ENCODE measurements around the gene BIRC6.

Gene BIRC6

GRCh38 chr2:32559136-32559535 lies 202.3 kb downstream of the BIRC6 start:
- no peak for TF ChIP-seq CTCF (IDR thresholded peaks at IDR 0.05; ENCODE audit: low read depth, low read length)
- DNase-seq, result no peak
- H3K27ac ChIP-seq, result no peak overlapping the region
- H3K4me3 ChIP-seq (ENCODE audit: low read depth, low read length), result no peak overlapping the region
- H3K36me3 ChIP-seq, result peaks cover 13% of the 10 kb centered on the region
- H3K27me3 ChIP-seq (ENCODE audit: insufficient read depth, low read depth, severe bottlenecking), result no peaks in the 10 kb centered on the region
- no peaks in the 10 kb centered on the region for H3K9me3 ChIP-seq (ENCODE audit: severe bottlenecking)

- no peak for DNase-seq
- H3K27ac ChIP-seq, result no peak overlapping the region
- H3K36me3 ChIP-seq, result peaks cover 17% of the 10 kb centered on the region
- peaks cover 2% of the 10 kb centered on the region for H3K9me3 ChIP-seq (ENCODE audit: severe bottlenecking)
- no peak overlapping the region for H3K4me3 ChIP-seq (ENCODE audit: low read depth, low read length)
- no peaks in the 10 kb centered on the region for H3K27me3 ChIP-seq (ENCODE audit: insufficient read depth, low read depth, severe bottlenecking)
- TF ChIP-seq CTCF (IDR thresholded peaks at IDR 0.05; ENCODE audit: low read depth, low read length), result no peak
Observed at GRCh38 chr2:32562906-32563305, 206.1 kb downstream of the BIRC6 start.

- Histone ChIP-seq H3K36me3 (peaks cover 12% of the 10 kb centered on the region; the same call in 1 of the 2 replicates), H3K27ac (no peak overlapping the region), H3K9me3 (ENCODE audit: severe bottlenecking) (peaks cover 2% of the 10 kb centered on the region), H3K4me3 (ENCODE audit: low read depth, low read length) (no peak overlapping the region), H3K27me3 (ENCODE audit: insufficient read depth, low read depth, severe bottlenecking) (no peaks in the 10 kb centered on the region)
- TF ChIP-seq CTCF (IDR thresholded peaks at IDR 0.05; ENCODE audit: low read depth, low read length), result no peak
- DNase-seq, result no peak
Observed at GRCh38 chr2:32564417-32565035, 207.7 kb downstream of the BIRC6 start.

- H3K4me3 ChIP-seq (ENCODE audit: low read depth, low read length), result no peak overlapping the region
- peaks cover 12% of the 10 kb centered on the region; the same call in 1 of the 2 replicates for H3K36me3 ChIP-seq
- no peaks in the 10 kb centered on the region for H3K27me3 ChIP-seq (ENCODE audit: insufficient read depth, low read depth, severe bottlenecking)
- no peak overlapping the region for H3K27ac ChIP-seq
- peaks cover 2% of the 10 kb centered on the region for H3K9me3 ChIP-seq (ENCODE audit: severe bottlenecking)
- TF ChIP-seq CTCF (IDR thresholded peaks at IDR 0.05; ENCODE audit: low read depth, low read length), result no peak
- DNase-seq, result no peak
Observed at GRCh38 chr2:32565902-32566301, 209.1 kb downstream of the BIRC6 start.

- Histone ChIP-seq H3K27ac (no peak overlapping the region), H3K4me3 (ENCODE audit: low read depth, low read length) (no peak overlapping the region), H3K27me3 (ENCODE audit: insufficient read depth, low read depth, severe bottlenecking) (no peaks in the 10 kb centered on the region), H3K36me3 (peaks cover 10% of the 10 kb centered on the region), H3K9me3 (ENCODE audit: severe bottlenecking) (no peaks in the 10 kb centered on the region)
- TF ChIP-seq CTCF (IDR thresholded peaks at IDR 0.05; ENCODE audit: low read depth, low read length), result no peak
- no peak for DNase-seq
Observed at GRCh38 chr2:32572030-32572429, 215.2 kb downstream of the BIRC6 start.

GRCh38 chr2:32572737-32573136 lies 215.9 kb downstream of the BIRC6 start:
- DNase-seq, result no peak
- Histone ChIP-seq H3K9me3 (ENCODE audit: severe bottlenecking) (no peaks in the 10 kb centered on the region), H3K36me3 (peaks cover 10% of the 10 kb centered on the region), H3K27me3 (ENCODE audit: insufficient read depth, low read depth, severe bottlenecking) (no peaks in the 10 kb centered on the region), H3K4me3 (ENCODE audit: low read depth, low read length) (no peak overlapping the region), H3K27ac (no peak overlapping the region)
- no peak for TF ChIP-seq CTCF (IDR thresholded peaks at IDR 0.05; ENCODE audit: low read depth, low read length)
